ENCODE measurements around the gene TC2N.
"Not testable (repeated sequence)": the region's sequence is repeated elsewhere in the genome, so short reads cannot be mapped to it uniquely, and the experiment has no call there.

TC2N gene

GRCh38 chr14:91835197-91835919, 32.0 kb downstream of the TC2N start:
- DNase-seq (ENCODE audit: low read depth in 2 of 2): peak in 1 of 2 experiments; percentile 13

- no peak for DNase-seq (ENCODE audit: low read depth in 2 of 2)
Observed at GRCh38 chr14:91834571-91834970, 32.8 kb downstream of the TC2N start.

GRCh38 chr14:91831337-91831736, 36.0 kb downstream of the TC2N start:
- no peak for DNase-seq (ENCODE audit: low read depth in 2 of 2)

- DNase-seq (ENCODE audit: low read depth in 2 of 2): no peak
Observed at GRCh38 chr14:91830777-91831176, 36.6 kb downstream of the TC2N start.

GRCh38 chr14:91829511-91829910, 37.8 kb downstream of the TC2N start:
- DNase-seq (ENCODE audit: low read depth in 2 of 2): no peak

- DNase-seq (ENCODE audit: low read depth in 2 of 2): no peak
Observed at GRCh38 chr14:91827746-91828145, 39.6 kb downstream of the TC2N start.

- DNase-seq (ENCODE audit: low read depth in 2 of 2): no peak
Observed at GRCh38 chr14:91817566-91818325, 49.6 kb downstream of the TC2N start.

- no peak for DNase-seq (ENCODE audit: low read depth in 2 of 2)
Observed at GRCh38 chr14:91814317-91814716, 53.0 kb downstream of the TC2N start.

GRCh38 chr14:91810699-91811098, 56.6 kb downstream of the TC2N start:
- DNase-seq (ENCODE audit: low read depth in 2 of 2): no peak

GRCh38 chr14:91806716-91807115, 60.6 kb downstream of the TC2N start:
- DNase-seq (ENCODE audit: low read depth in 2 of 2): no peak

- not testable (repeated sequence) for DNase-seq (ENCODE audit: low read depth in 2 of 2)
Observed at GRCh38 chr14:91806094-91806493, 61.2 kb downstream of the TC2N start.

- DNase-seq (ENCODE audit: low read depth in 2 of 2): no peak
Observed at GRCh38 chr14:91805659-91806058, 61.7 kb downstream of the TC2N start.

GRCh38 chr14:91801358-91801757, 66.0 kb downstream of the TC2N start:
- DNase-seq (ENCODE audit: low read depth in 2 of 2): no peak

GRCh38 chr14:91796617-91797347, 70.6 kb downstream of the TC2N start:
- no peak for DNase-seq (ENCODE audit: low read depth in 2 of 2)

GRCh38 chr14:91793704-91794103, 73.6 kb downstream of the TC2N start:
- no peak for DNase-seq (ENCODE audit: low read depth in 2 of 2)

- DNase-seq (ENCODE audit: low read depth in 2 of 2): no peak
Observed at GRCh38 chr14:91786188-91786587, 81.1 kb downstream of the TC2N start.

- no peak for DNase-seq (ENCODE audit: low read depth in 2 of 2)
Observed at GRCh38 chr14:91780452-91780851, 86.9 kb downstream of the TC2N start.

GRCh38 chr14:91778217-91778616, 89.1 kb downstream of the TC2N start:
- DNase-seq (ENCODE audit: low read depth in 2 of 2): no peak

- no peak for DNase-seq (ENCODE audit: low read depth in 2 of 2)
Observed at GRCh38 chr14:91774140-91775096, 92.9 kb downstream of the TC2N start.

GRCh38 chr14:91770185-91770584, 97.2 kb downstream of the TC2N start:
- no peak for DNase-seq (ENCODE audit: low read depth in 2 of 2)

- DNase-seq (ENCODE audit: low read depth in 2 of 2): no peak
Observed at GRCh38 chr14:91755570-91756295, 111.6 kb downstream of the TC2N start.
